ENCODE data around the gene BAMBI.

The BAMBI gene

GRCh38 chr10:28681928-28682750, 4.8 kb downstream of the BAMBI start:
- Histone ChIP-seq H4K20me1 (ENCODE audit: insufficient read depth) (peaks cover 3% of the 10 kb centered on the region; the same call in 1 of the 2 replicates), H3K27ac (no peak overlapping the region; the same call in 1 of the 2 replicates), H3K9ac (no peak overlapping the region), H3K4me3 (IDR thresholded peaks at IDR 0.05; ENCODE audit: insufficient read depth, low read depth, low read length) (no peak overlapping the region), H2AFZ (ENCODE audit: low read depth) (no peak overlapping the region), H3K27me3 (ENCODE audit: insufficient read depth, low read depth) (no peaks in the 10 kb centered on the region), H3K4me2 (peak overlapping the region; percentile 92), H3K79me2 (ENCODE audit: insufficient read depth, low read depth) (peaks cover 23% of the 10 kb centered on the region; the same call in 1 of the 2 replicates), H3K4me1 (ENCODE audit: low read depth, poor library complexity, severe bottlenecking) (peaks cover 35% of the 10 kb centered on the region), H3K36me3 (ENCODE audit: insufficient read depth) (no peaks in the 10 kb centered on the region; the same call in 1 of the 2 replicates)
- TF ChIP-seq, protein P1, sequence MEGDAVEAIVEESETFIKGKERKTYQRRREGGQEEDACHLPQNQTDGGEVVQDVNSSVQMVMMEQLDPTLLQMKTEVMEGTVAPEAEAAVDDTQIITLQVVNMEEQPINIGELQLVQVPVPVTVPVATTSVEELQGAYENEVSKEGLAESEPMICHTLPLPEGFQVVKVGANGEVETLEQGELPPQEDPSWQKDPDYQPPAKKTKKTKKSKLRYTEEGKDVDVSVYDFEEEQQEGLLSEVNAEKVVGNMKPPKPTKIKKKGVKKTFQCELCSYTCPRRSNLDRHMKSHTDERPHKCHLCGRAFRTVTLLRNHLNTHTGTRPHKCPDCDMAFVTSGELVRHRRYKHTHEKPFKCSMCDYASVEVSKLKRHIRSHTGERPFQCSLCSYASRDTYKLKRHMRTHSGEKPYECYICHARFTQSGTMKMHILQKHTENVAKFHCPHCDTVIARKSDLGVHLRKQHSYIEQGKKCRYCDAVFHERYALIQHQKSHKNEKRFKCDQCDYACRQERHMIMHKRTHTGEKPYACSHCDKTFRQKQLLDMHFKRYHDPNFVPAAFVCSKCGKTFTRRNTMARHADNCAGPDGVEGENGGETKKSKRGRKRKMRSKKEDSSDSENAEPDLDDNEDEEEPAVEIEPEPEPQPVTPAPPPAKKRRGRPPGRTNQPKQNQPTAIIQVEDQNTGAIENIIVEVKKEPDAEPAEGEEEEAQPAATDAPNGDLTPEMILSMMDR (conservative IDR thresholded peaks at IDR 0.05; ENCODE audit: low read depth, low read length), result no peak

DNA sequence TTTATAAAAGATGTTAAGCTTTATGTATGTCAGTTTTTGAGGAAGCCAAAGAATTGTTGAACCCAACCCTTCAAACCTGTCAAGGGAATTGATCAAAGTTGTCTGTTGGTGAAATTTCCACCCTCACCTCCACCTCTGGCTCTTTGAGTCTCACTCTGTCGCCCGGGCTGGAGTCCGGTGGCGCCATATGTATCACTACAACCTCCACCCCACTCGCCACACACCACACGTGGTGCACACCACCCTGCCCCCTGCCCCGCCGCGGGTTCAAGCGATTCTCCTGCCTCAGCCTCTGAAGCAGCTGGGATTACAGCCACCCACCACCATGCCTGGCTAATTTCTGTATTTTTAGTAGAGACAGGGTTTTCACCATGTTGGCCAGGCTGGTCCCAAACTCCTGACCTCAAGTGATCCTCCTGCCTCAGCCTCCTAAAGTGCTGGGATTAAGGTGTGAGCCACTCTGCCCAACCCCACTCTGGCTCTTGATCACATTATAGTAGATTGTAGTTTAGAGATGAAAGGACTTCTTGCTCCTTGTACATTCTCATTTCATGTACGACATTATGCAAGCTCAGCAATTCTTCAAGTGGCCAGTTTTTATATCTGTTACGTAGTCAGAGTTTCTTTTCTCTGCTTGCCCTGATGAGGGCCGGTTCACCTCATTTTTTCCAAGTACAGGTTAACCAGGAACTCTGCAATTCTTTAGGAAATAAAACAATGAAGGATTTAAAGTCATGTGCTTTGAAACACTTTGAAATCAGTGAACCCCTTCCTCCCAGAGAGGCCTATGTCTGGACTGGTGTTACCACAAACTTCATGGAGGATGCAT, 7.0 kb downstream of the BAMBI start:
- H3K4me2 ChIP-seq, result no peak overlapping the region
- H3K79me2 ChIP-seq (ENCODE audit: insufficient read depth, low read depth), result peaks cover 11% of the 10 kb centered on the region; the same call in 1 of the 2 replicates
- no peaks in the 10 kb centered on the region for H3K27me3 ChIP-seq (ENCODE audit: insufficient read depth, low read depth)
- TF ChIP-seq, protein P1 (conservative IDR thresholded peaks at IDR 0.05; ENCODE audit: low read depth, low read length), result no peak
- no peak overlapping the region for H3K9ac ChIP-seq
- H4K20me1 ChIP-seq (ENCODE audit: insufficient read depth), result peaks cover 3% of the 10 kb centered on the region; the same call in 1 of the 2 replicates
- no peak overlapping the region for H2AFZ ChIP-seq (ENCODE audit: low read depth)
- H3K4me1 ChIP-seq (ENCODE audit: low read depth, poor library complexity, severe bottlenecking), result peaks cover 33% of the 10 kb centered on the region
- H3K4me3 ChIP-seq (IDR thresholded peaks at IDR 0.05; ENCODE audit: insufficient read depth, low read depth, low read length), result no peak overlapping the region
- no peaks in the 10 kb centered on the region; the same call in 1 of the 2 replicates for H3K36me3 ChIP-seq (ENCODE audit: insufficient read depth)
- no peak overlapping the region for H3K27ac ChIP-seq

- H3K36me3 ChIP-seq (ENCODE audit: insufficient read depth), result no peaks in the 10 kb centered on the region; the same call in 1 of the 2 replicates
- H3K4me1 ChIP-seq (ENCODE audit: low read depth, poor library complexity, severe bottlenecking), result peaks cover 28% of the 10 kb centered on the region
- H4K20me1 ChIP-seq (ENCODE audit: insufficient read depth), result no peaks in the 10 kb centered on the region
- TF ChIP-seq, protein P1 (conservative IDR thresholded peaks at IDR 0.05; ENCODE audit: low read depth, low read length), result no peak
- H3K9ac ChIP-seq, result no peak overlapping the region
- no peak overlapping the region for H3K4me3 ChIP-seq (IDR thresholded peaks at IDR 0.05; ENCODE audit: insufficient read depth, low read depth, low read length)
- no peaks in the 10 kb centered on the region for H3K27me3 ChIP-seq (ENCODE audit: insufficient read depth, low read depth)
- H3K79me2 ChIP-seq (ENCODE audit: insufficient read depth, low read depth), result peaks cover 4% of the 10 kb centered on the region; the same call in 1 of the 2 replicates
- H2AFZ ChIP-seq (ENCODE audit: low read depth), result no peak overlapping the region
- H3K4me2 ChIP-seq, result no peak overlapping the region
- H3K27ac ChIP-seq, result no peak overlapping the region
These were observed 7.8 kb downstream of the BAMBI start for GRCh38 chr10:28684986-28685580.

DNA sequence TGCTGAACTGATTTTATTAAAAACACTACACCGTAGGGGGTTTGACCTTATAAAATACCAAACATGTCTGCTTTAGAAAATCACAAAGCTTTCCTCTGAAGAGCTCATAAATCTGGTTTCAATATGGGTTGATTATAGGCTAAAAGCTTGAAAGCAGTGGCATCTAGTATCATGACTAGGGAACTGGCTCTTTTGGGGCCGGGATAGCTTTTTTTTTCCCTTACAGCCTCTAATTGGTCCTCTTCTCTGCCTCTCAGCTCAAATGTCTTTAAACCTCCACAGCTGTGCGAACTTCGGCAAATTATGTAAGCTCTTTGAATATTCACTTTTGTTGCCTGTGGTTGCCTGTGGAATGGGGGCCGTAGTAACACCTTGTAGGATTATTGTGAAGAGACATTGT, 8.4 kb downstream of the BAMBI start:
- H3K27ac ChIP-seq, result no peak overlapping the region
- no peaks in the 10 kb centered on the region for H3K27me3 ChIP-seq (ENCODE audit: insufficient read depth, low read depth)

More for the DNA sequence above, 8.4 kb downstream of the BAMBI start:
- Histone ChIP-seq H3K79me2 (ENCODE audit: insufficient read depth, low read depth) (no peaks in the 10 kb centered on the region; the same call in 1 of the 2 replicates), H3K4me2 (no peak overlapping the region), H3K4me1 (ENCODE audit: low read depth, poor library complexity, severe bottlenecking) (peaks cover 23% of the 10 kb centered on the region), H3K36me3 (ENCODE audit: insufficient read depth) (no peaks in the 10 kb centered on the region; the same call in 1 of the 2 replicates), H2AFZ (ENCODE audit: low read depth) (no peak overlapping the region), H3K9ac (no peak overlapping the region), H4K20me1 (ENCODE audit: insufficient read depth) (no peaks in the 10 kb centered on the region), H3K4me3 (IDR thresholded peaks at IDR 0.05; ENCODE audit: insufficient read depth, low read depth, low read length) (no peak overlapping the region)
- TF ChIP-seq, protein P1 (conservative IDR thresholded peaks at IDR 0.05; ENCODE audit: low read depth, low read length), result no peak
